Raji (cell line): ENCODE results near the gene SPIN2B.

Experiments
- POLR2A ChIP-seq: IDR thresholded peaks from 2 replicates; pipeline ENCODE4 v1.6.1; 2011; ENCODE audit warnings: low read depth, low read length, control low read depth; ENCODE audit not compliant: insufficient read depth

SPIN2B gene

DNA sequence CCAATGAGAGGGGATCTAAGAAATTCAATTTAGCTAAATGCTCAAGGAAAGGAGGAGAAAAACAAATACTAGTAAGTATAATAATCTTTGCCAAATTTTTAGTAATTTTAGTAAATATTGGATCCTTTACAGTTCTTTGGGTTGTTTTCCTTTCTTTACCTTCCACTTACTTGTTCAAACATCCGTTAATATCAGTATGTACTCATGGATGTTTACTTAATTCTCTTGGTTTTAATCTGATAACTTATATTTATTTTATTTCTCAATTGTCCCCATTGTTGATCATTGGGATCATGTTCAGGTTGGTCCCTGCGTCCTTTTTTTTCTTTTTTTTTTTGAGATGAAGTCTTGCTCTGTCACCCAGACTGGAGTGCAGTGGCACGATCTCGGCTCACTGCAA lies 46.9 kb downstream of the SPIN2B start:
- TF ChIP-seq POLR2A, result no peak

- no peak for TF ChIP-seq POLR2A
Observed at GRCh38 chrX:57070185-57070984, 51.0 kb downstream of the SPIN2B start.
